HG02798 (cell line): Measurements from ENCODE around the gene FOXN4.
"Not testable (repeated sequence)": the region's sequence is repeated elsewhere in the genome, so short reads cannot be mapped to it uniquely, and the experiment has no call there.

ENCODE experiments used
- ATAC-seq: cut with Tn5 transposase; IDR thresholded peaks from one replicate; pipeline ENCODE4 v1.9.1; 2021; ENCODE audit warnings: mild to moderate bottlenecking; ENCODE audit not compliant: unreplicated experiment, poor library complexity

FOXN4 gene, protein sequence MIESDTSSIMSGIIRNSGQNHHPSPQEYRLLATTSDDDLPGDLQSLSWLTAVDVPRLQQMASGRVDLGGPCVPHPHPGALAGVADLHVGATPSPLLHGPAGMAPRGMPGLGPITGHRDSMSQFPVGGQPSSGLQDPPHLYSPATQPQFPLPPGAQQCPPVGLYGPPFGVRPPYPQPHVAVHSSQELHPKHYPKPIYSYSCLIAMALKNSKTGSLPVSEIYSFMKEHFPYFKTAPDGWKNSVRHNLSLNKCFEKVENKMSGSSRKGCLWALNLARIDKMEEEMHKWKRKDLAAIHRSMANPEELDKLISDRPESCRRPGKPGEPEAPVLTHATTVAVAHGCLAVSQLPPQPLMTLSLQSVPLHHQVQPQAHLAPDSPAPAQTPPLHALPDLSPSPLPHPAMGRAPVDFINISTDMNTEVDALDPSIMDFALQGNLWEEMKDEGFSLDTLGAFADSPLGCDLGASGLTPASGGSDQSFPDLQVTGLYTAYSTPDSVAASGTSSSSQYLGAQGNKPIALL

DNA sequence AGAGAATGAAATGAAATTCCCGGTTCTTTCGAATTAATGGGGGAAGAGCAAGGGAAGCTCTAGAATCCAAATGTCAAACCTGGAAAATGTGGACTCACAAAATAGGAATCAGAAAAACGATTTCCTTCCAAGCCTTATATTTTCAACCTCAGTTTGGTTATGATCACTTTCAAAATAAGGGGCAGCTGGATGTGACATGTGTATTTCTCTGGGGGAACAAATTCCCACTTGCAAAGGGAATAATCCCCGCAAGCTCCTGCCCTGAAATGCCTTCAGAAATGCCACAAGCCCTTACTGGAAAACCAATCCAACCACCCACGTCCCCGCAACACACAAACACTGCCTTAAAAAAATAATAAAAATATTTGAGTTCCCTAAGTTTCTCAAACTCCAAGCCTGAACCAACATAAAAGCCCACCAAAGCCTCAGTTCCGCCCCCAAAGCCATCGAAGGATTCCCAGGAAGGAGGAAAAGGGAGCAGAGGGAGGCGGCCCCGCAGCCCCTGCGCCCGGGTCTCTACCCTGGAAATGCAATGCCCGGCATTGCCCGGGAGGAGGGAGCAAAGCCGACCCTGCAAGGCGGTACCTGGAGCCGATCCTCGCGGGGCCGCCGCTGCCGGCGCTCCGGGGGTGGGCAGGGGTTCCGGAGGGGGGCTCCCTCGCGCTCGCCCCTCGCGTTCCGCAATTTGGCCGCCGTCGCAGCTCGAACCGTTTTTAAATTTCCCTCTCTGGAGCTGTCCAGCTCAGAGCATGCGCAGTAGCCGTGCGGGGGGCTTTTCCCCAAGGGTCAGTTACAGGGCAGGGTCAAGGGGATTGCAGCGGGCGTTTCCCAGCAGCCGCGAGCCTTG is at the start of gene FOXN4:
FOXN4 (minus strand) TSS at position 751 of the 847 bp plus-strand sequence. CDS start 963 bp downstream, outside the sequence.
- no peak for ATAC-seq

DNA sequence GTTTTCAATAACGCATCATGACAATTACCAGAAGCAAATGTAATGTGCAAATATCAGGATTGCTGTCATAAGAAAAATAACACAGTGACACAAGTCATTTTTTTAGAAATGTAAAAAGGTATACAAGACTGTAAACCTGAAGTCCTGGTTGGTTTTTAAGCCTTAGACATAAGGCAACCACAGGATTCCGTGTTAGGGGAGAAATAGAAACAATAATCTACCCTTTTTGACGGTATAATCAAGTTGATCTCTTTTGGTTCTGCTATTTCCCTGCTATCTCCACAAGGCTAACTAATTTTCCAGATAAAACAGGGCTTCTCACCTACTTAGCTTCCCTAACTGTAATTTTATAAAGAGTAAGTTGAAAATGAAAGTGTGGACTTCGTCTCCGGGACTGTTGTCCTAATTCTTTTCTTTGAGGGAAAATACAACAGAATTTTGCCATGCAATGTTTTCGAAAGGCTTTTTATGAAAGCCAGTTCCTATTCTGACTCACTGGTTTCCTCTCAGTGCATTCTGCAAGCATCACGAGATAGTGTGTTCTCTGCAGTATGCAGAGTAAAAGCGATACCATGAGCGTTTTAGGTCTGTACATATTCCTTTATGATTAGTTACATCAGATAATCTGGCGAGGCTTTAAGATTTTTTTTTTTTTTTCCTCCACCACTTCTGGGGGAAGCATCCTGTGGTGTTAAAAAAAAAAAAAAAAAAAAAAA is 49.2 kb upstream of the FOXN4 start:
- peak; percentile 75 for ATAC-seq

DNA sequence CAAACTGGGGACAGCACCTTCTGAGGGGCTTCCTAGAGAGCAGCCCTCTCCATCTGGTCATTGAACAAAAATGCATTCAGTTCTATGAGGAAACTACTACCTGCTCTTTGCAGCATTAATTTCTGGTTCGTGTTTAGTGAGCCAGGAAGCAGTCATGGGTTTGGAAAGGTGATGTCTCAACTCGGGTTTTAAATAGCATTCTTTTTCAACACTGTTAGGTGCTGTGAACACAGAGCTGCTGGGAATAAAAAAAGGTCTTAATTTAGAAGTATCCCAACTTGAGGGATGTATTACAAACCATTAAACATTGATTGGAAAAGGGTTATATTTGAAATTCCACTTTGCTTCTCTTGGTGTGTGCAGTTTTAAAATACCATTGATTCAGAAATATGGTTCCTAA is 47.9 kb upstream of the FOXN4 start:
- ATAC-seq: no peak

DNA sequence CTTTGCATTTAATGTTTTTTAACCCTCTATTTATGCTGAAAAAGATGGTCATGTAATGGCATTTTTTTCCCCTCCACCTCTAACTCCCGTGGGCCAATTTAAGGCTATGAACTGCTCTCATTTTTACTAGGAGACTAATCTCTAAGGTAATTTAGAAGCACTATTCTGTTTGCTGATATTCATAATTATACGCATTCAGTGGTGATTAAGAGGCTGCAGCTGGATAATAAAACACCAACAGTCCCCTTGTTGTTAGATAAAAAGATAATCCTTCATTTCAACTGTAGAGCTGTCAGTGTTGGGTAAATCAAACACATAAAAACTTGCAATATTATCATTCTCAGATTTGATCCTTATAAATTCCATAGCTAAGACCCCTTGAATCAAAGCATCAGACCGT is 47.5 kb upstream of the FOXN4 start:
- ATAC-seq: no peak

DNA sequence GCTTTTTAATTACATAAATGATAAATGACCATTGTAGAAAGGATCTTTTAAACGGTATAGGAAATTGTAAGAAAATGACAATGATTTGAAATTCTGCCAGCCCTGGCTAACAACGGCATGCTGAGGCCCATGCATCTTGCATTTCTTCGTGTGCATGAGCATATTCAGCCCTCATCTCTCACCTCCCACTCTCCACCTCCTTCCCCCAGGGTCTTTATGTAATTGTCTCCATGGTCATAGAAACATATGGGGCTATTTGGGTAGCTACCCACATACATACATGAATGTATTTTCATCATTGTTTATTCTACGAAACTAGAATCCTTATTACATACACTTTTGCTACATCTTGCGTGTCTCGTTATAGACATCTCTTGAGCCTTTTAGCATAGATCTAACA is 43.1 kb upstream of the FOXN4 start:
- no peak for ATAC-seq

DNA sequence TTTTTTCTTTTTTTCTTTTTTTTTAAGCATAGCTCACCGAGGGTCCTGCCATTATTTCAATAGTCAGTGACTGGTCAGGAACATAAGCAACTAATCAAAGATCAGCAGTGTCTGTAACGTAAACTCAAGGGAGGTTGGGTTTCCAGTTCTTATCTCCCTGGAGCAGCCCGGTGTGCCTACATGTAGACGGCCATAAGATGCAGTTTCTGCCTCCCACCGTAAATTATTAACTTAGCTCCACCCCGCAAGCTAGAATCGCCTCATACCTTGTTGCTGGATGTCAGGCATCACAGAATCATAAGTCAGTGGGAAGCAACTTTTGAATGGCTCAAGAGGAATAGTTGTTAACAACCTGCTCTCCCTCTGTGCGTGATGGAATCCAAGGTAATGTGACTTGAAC is 38.5 kb upstream of the FOXN4 start, which contains the start of gene MYO1H:
MYO1H (plus strand) TSS at position 312 of the 400 bp plus-strand sequence; CDS start at position 373, 61 bp downstream.
- ATAC-seq: no peak

DNA sequence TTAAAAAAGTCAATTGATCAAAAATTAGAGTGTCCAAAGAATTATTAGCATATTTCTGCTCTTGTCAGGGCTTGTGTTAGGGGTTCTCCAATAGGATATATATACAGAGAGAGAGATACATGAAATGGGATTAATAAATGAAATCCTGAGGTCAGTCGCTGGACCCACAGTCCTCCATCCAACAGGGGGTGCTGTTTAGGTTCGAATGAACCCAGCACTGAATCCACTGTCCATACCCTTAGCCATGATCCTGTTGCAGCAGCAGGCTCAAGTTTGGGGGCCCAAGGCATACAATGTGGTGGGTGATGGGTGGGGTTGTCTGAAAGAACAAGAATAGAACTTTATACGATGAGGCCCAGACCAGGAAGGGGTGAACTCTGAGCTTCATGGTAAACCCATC is 37.8 kb upstream of the FOXN4 start:
- no peak for ATAC-seq

DNA sequence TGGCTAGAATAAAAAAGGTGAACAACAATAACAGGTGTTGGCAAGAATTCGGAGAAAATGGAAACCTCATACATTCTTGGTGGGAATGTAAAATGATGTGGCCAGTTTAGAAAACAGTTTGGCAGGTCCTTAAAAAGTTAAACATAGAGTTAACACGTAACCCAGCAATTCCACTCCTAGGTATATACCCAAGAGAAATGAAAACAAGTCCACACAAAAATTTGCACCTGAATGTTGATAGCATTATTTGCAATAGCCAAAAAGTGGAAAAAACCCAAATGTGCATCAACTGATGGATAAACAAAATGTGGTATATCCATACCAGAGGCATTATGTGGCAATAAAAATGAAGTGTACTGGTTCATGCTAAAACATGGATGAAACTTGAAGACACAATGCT is 36.3 kb upstream of the FOXN4 start:
- no peak for ATAC-seq

DNA sequence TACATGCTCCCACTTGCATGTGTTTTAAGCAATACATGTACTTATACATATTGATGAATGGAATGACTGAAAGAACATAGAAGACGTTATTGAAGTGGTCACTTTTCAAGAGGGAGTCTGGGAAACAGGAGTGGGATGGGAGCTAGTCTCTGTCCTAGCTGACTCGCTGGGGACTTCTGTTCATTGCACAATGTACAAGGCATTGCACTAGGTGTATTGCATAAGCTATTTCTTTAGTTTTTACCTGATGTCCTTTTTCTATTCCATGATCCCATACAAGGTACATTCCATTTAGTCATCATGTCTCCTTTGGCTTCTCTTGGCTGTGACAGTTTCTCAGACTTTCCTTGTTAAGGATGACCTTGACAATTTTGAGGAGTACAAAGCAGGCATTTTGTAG is 34.6 kb upstream of the FOXN4 start:
- ATAC-seq: no peak

DNA sequence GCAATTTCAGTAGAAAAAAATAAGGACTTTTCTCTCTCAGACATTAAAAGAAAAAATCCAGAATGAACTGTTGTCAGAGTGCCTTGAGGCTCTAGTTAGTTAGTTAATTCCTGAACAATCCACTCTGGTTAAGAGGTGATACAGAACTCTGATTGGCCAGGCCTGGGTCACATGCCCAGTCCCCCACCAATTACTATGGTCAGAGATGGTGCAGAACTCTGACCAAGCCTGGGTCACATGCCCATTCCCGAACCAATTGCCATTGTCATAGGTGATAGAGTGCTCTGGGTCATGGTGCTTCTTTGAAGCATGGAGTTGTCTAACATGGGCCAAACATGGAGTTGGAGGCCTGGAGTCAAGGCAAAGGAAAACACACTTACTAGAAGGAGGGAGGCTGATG is 27.5 kb upstream of the FOXN4 start:
- ATAC-seq: no peak

DNA sequence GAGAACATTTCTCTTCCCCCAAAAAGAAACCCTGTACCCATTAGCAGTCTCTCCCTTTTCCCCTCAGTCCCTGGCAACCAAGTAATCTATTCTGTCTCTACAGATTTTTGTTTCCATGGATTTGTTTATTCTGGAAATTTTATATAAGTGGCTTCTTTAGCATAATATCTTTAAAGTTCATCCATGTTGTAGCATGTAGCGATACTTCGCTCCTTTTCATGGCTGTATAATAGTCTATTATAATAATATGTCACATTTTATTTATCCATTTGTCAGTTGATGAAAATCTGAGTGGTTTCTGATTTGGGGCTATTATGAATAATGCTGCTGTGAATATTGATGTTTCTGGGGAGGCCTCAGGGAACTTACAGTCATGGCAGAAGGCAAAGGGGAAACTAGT is 25.8 kb upstream of the FOXN4 start:
- no peak for ATAC-seq

DNA sequence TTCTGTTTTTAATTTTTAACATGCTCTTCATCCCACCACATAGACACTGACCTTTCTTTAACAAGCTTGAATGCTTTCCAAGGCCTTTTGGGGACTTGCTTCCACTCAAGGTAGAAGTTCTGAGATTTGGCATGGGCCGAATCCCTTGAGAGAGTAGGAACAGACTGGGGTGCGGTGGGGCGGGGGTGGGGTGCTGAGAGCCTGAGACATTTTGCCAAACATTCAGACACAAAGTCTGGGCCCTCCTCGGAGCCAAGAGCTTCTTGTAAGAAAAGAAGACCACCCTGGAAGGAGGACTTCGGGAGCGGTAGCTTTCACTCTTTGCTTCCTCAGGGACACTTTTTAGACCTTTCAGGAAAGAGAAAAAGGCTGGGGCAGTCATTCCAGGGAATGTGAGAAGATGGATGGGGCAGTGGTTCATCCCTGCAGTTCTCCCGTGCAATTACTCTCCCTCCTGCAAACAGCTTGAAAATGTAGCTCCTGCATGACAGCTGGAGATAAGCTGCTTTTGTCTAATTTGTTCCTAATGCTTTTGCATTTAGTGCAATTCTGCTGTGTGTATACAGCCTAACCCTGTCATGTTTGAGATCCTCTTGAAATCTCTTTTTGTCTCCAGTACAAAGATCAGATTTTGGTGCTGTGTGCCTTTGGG is 22.3 kb upstream of the FOXN4 start:
- ATAC-seq: no peak

DNA sequence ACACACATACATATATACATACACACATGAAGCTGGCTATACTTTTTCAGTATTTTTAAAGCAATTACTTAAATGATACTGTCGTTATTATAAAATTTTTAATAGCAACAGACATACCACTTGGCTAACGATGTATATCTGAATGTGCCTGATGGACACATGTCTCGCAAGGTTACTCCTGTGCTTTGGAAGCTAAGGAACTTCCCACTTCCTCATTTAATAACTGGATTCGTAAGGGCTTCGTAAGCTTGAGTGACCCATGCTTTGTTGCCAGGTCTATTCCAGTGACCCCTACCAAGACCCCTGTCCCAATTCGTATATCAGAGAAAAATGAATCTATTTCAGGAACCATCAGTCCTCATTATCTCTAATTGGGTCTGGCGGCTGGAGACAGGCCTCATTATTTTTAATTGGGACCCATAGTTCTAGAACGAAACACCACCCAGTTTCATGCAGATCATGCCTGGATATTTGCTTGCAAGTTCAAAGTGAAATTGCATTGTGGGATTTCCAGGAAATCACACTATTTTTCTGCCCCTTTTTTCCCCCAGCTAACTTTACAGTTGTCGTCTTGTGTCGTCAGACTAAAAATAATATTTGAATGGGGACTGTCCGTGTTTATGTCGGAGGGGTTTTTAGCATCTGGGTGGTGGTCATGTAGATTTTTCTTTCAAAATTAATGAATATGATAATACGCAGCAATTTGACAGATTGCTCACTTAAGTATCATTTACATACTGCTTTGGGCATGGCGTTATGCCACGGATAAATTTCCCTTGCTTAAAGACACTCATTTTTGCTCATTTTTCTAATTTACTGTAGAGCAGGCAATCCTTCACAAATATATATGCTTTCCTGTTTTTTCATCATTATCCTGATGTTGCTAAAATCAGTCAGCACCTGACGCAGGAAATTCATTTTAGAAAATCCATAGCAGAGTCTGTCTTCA is 21.5 kb upstream of the FOXN4 start:
- ATAC-seq: no peak

DNA sequence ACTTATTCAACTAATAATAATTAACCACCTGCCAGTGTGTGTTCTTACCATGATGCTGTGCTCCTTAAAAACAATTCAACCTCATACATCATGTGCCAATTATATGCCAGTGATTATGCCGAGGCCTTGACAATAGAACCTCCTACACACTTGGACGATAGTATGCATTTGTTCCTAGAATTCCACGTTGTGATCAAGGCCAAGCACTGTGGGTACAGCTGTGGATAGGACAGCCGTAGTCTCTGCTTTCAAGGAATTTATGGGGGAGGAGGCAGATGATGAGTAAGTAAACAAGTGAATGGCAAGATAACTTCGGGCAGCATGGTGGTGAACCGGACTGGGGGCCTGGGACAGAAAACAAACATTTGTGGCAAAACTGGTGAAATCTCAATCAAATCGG is 20.6 kb upstream of the FOXN4 start:
- ATAC-seq: no peak

DNA sequence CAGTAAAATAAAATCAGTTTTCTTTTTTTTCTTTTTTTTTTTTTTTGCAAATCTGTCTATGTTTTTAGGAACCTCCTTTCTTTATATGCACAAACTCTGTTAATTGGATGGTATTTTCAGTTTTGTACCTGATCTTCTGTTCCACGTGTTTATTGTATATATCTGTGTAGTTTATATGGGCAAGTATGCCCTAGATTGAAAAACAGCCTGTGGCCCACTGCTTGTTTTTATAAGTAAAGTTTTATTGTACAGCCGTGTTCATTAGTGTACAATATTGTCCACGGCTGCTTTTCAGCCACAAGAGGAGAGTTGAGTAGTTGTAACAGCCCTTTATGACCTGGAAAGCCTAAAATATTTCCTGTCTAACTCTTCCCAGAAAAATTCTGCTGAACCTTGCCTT is 19.9 kb upstream of the FOXN4 start:
- no peak for ATAC-seq

DNA sequence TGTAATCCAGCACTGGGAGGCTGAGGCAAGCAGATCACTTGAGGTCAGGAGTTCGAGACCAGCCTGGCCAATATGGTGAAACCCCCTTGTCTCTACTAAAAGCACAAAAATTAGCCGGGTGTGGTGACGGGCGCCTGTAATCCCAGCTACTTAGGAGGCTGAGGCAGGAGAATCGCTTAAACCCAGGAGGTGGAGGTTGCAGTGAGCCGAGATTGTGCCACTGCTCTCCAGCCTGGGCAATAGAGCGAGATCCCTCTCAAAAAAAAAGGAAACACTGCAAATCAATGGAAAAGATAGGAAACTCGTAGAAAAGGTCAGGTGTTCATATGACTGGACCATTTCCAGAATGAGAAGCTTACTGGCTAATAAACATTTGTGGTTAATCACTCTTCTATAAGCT is 12.2 kb upstream of the FOXN4 start:
- not testable (repeated sequence) for ATAC-seq

DNA sequence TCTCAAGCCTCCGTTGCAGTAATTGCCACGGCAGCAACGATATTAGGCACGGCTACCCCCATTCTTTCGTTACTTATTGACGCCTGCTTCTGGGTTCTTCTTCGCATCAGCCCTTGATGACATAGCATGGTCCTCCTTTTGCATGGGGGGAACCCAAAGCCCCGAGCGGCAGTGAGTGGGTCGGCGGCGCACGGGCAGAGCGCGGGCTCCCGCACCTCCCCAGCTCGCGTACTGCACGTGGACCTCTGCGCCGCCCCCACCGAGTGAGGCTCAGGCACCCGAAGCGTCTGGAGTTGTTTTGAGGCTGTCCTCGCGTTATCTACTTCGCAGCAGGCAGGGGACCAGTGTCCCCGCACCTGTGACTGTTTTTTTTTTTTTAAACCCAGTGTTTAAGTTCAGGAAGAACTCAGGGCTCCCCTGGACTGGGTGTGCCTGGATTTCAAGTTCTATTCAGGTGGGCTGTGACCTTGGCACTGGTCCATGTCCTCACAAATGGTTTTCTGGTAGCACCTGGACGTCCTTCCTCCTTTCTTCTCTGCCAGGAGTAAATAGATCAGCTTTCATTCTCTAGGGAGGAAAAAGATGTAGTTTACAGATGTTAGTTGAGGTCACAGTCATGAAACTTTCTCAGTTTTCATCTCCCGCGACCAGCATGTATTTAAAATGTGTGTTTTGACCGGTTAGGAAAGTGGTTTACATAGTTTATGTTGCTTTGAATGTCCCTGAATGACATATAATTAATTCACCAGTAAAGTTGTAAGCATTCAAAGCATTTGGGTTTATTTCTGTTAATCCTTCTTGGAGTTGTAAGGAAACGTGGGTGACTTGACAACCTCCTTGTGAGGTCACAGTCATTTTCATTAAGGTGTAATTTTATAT is 1.4 kb upstream of the FOXN4 start:
- no peak for ATAC-seq
